ENCODE data around the gene GNLY. TPM values are rescaled to one million over a fixed set of nuclear protein-coding genes. Genes with fewer than 3 reads are reported as not detected.
A peak's percentile ranks its signal among the peaks of the same experiment; 100 is the strongest.

GNLY gene
- 10 to 100 TPM in 2 of 4 donors, 1 to 10 TPM in 1, not detected in 1; 1.7 to 15.3 (median 10.5) TPM for total RNA-seq

GRCh38 chr2:85694052-85695025, at the start of gene GNLY:
Gene GNLY (plus strand): TSS chr2:85694358. CDS start chr2:85694419, 61 bp downstream.
- Histone ChIP-seq H3K27ac (no peak within 1 kb of the TSS), H3K27me3 (no peaks in the 10 kb centered on the region), H3K4me1 (no peaks in the 10 kb centered on the region), H3K4me3 (no peak within 1 kb of the TSS), H3K9me3 (no peaks in the 10 kb centered on the region), H3K36me3 (no peaks in the 10 kb centered on the region)
- no peak for DNase-seq
- TF ChIP-seq POLR2A (IDR thresholded peaks at IDR 0.05) (no peak), CTCF (IDR thresholded peaks at IDR 0.05) (no peak)

GRCh38 chr2:85644909-85645308, 49.2 kb upstream of the GNLY start:
- TF ChIP-seq CTCF (IDR thresholded peaks at IDR 0.05) (no peak), POLR2A (IDR thresholded peaks at IDR 0.05) (no peak)
- H3K36me3 ChIP-seq = peaks cover 0 to 100% (median 0%) of the 10 kb centered on the region in 3 donors
- no peaks in the 10 kb centered on the region for H3K27me3 ChIP-seq
- H3K9me3 ChIP-seq = no peaks in the 10 kb centered on the region
- H3K4me3 ChIP-seq = no peak overlapping the region
- no peak overlapping the region for H3K27ac ChIP-seq
- no peak for DNase-seq
- no peaks in the 10 kb centered on the region for H3K4me1 ChIP-seq

GRCh38 chr2:85646166-85646565, 48.0 kb upstream of the GNLY start:
- Histone ChIP-seq H3K4me3 (no peak overlapping the region), H3K9me3 (no peaks in the 10 kb centered on the region), H3K27me3 (no peaks in the 10 kb centered on the region), H3K4me1 (no peaks in the 10 kb centered on the region), H3K27ac (no peak overlapping the region), H3K36me3 (peaks cover 0 to 100% (median 0%) of the 10 kb centered on the region in 3 donors)
- DNase-seq = no peak
- TF ChIP-seq POLR2A (IDR thresholded peaks at IDR 0.05) (no peak), CTCF (IDR thresholded peaks at IDR 0.05) (no peak)

GRCh38 chr2:85647823-85648526, 46.2 kb upstream of the GNLY start:
- Histone ChIP-seq H3K36me3 (peaks cover 0 to 94% (median 3%) of the 10 kb centered on the region in 3 donors), H3K27ac (peak overlapping the region in 1 of 4 donors; percentile 30), H3K9me3 (no peaks in the 10 kb centered on the region), H3K4me3 (no peak overlapping the region), H3K4me1 (no peaks in the 10 kb centered on the region), H3K27me3 (no peaks in the 10 kb centered on the region)
- DNase-seq = peak in 2 of 3 donors; percentile 31 to 53
- no peak for TF ChIP-seq POLR2A (IDR thresholded peaks at IDR 0.05)
- no peak for TF ChIP-seq CTCF (IDR thresholded peaks at IDR 0.05)

GRCh38 chr2:85648619-85649018, 45.5 kb upstream of the GNLY start:
- no peaks in the 10 kb centered on the region for H3K27me3 ChIP-seq
- H3K9me3 ChIP-seq = no peaks in the 10 kb centered on the region
- no peaks in the 10 kb centered on the region for H3K4me1 ChIP-seq
- H3K4me3 ChIP-seq = no peak overlapping the region
- H3K36me3 ChIP-seq = peaks cover 0 to 94% (median 3%) of the 10 kb centered on the region in 3 donors
- no peak for DNase-seq
- peak overlapping the region in 1 of 4 donors; percentile 30 for H3K27ac ChIP-seq
- TF ChIP-seq POLR2A (IDR thresholded peaks at IDR 0.05) = no peak
- TF ChIP-seq CTCF (IDR thresholded peaks at IDR 0.05) = peak in 4 of 6 experiments; percentile 20 to 29 (median 27)

Data from Peyer's patch (tissue), 4 donors.